ENCODE results near the gene CYP4F11.

GRCh38 chr19:15871570-15871969, 62.8 kb downstream of the CYP4F11 start:
- TF ChIP-seq, protein P1, sequence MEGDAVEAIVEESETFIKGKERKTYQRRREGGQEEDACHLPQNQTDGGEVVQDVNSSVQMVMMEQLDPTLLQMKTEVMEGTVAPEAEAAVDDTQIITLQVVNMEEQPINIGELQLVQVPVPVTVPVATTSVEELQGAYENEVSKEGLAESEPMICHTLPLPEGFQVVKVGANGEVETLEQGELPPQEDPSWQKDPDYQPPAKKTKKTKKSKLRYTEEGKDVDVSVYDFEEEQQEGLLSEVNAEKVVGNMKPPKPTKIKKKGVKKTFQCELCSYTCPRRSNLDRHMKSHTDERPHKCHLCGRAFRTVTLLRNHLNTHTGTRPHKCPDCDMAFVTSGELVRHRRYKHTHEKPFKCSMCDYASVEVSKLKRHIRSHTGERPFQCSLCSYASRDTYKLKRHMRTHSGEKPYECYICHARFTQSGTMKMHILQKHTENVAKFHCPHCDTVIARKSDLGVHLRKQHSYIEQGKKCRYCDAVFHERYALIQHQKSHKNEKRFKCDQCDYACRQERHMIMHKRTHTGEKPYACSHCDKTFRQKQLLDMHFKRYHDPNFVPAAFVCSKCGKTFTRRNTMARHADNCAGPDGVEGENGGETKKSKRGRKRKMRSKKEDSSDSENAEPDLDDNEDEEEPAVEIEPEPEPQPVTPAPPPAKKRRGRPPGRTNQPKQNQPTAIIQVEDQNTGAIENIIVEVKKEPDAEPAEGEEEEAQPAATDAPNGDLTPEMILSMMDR (IDR thresholded peaks at IDR 0.05), result no peak
- no peak for TF ChIP-seq EZH2 (IDR thresholded peaks at IDR 0.05)
